HG02970 (cell line): Measurements from ENCODE around the gene LMBR1.
A peak's percentile ranks its signal among the peaks of the same experiment; 100 is the strongest.
"Not testable (repeated sequence)": the region's sequence is repeated elsewhere in the genome, so short reads cannot be mapped to it uniquely, and the experiment has no call there.

Source experiments
- ATAC-seq: cut with Tn5 transposase; IDR thresholded peaks from one replicate; pipeline ENCODE4 v1.9.1; 2021; ENCODE audit warnings: mild to moderate bottlenecking, moderate library complexity, moderate number of reproducible peaks; ENCODE audit not compliant: unreplicated experiment, low FRiP score

Gene LMBR1

GRCh38 chr7:156668130-156668741 is 224.7 kb downstream of the LMBR1 start:
- no peak for ATAC-seq

GRCh38 chr7:156667110-156667426 is 225.9 kb downstream of the LMBR1 start:
- no peak for ATAC-seq

GRCh38 chr7:156666368-156667109 is 226.4 kb downstream of the LMBR1 start:
- ATAC-seq: no peak

- ATAC-seq: no peak
These were observed 227.9 kb downstream of the LMBR1 start for GRCh38 chr7:156665101-156665500.

GRCh38 chr7:156662277-156662676 is 230.7 kb downstream of the LMBR1 start:
- ATAC-seq: no peak

- ATAC-seq: no peak
These were observed 231.3 kb downstream of the LMBR1 start for GRCh38 chr7:156661637-156662036.

- no peak for ATAC-seq
These were observed 233.0 kb downstream of the LMBR1 start for GRCh38 chr7:156659961-156660360.

- no peak for ATAC-seq
These were observed 233.8 kb downstream of the LMBR1 start for GRCh38 chr7:156659203-156659602.

GRCh38 chr7:156657681-156658080 is 235.3 kb downstream of the LMBR1 start:
- no peak for ATAC-seq

- ATAC-seq: no peak
These were observed 236.4 kb downstream of the LMBR1 start for GRCh38 chr7:156656598-156656997.

GRCh38 chr7:156655983-156656382 is 237.0 kb downstream of the LMBR1 start:
- no peak for ATAC-seq

GRCh38 chr7:156655251-156655650 is 237.7 kb downstream of the LMBR1 start:
- no peak for ATAC-seq

GRCh38 chr7:156654511-156655234 is 238.3 kb downstream of the LMBR1 start:
- no peak for ATAC-seq

GRCh38 chr7:156652886-156653568 is 240.0 kb downstream of the LMBR1 start:
- ATAC-seq: no peak

- no peak for ATAC-seq
These were observed 241.5 kb downstream of the LMBR1 start for GRCh38 chr7:156651474-156651873.

- ATAC-seq: no peak
These were observed 242.9 kb downstream of the LMBR1 start for GRCh38 chr7:156650042-156650441.

GRCh38 chr7:156647330-156647729 is 245.7 kb downstream of the LMBR1 start:
- not testable (repeated sequence) for ATAC-seq

- no peak for ATAC-seq
These were observed 250.5 kb downstream of the LMBR1 start for GRCh38 chr7:156642306-156643045.

GRCh38 chr7:156640949-156641485 is 252.0 kb downstream of the LMBR1 start:
- ATAC-seq: peak; percentile 37
